ENCODE data around the gene EDEM3.

DNA sequence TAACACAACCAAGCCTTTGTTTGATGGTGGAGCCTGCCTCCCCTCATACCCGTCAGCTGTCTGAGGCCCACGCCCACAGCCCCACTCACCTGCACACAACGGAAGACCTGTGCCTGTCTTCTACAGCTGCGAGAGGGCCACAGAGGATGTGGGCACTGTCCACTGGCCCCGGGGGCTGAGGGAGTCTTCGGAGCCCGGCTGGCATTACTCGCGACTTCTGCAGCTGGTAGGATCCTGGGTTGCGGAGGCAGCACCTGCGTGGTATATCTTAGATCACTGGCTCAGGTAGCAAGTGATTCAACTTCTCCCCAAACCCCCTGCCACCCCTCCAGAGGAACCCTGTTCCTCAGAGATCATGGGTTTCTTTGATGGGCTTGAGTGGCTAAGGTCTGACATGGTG lies 109.9 kb downstream of the EDEM3 start:
- TF ChIP-seq, protein P1, sequence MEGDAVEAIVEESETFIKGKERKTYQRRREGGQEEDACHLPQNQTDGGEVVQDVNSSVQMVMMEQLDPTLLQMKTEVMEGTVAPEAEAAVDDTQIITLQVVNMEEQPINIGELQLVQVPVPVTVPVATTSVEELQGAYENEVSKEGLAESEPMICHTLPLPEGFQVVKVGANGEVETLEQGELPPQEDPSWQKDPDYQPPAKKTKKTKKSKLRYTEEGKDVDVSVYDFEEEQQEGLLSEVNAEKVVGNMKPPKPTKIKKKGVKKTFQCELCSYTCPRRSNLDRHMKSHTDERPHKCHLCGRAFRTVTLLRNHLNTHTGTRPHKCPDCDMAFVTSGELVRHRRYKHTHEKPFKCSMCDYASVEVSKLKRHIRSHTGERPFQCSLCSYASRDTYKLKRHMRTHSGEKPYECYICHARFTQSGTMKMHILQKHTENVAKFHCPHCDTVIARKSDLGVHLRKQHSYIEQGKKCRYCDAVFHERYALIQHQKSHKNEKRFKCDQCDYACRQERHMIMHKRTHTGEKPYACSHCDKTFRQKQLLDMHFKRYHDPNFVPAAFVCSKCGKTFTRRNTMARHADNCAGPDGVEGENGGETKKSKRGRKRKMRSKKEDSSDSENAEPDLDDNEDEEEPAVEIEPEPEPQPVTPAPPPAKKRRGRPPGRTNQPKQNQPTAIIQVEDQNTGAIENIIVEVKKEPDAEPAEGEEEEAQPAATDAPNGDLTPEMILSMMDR (IDR thresholded peaks at IDR 0.05): no peak
- TF ChIP-seq POLR2A (IDR thresholded peaks at IDR 0.05): no peak

All from heart left ventricle (tissue), 13 donors.